DMS79 treated with DMSO at 0.1 percent for 48 hours (cell line): ENCODE results near the gene CNTNAP2.

Experiments
- DNase-seq: peaks from one replicate; lab custom pipeline; 2025; lab: John Stamatoyannopoulos, UW

The CNTNAP2 gene

GRCh38 chr7:148344406-148344805 lies 2227.8 kb downstream of the CNTNAP2 start:
- DNase-seq, result no peak

- no peak for DNase-seq
Measured at GRCh38 chr7:148347981-148348380, 2231.4 kb downstream of the CNTNAP2 start.

GRCh38 chr7:148348466-148348865 lies 2231.9 kb downstream of the CNTNAP2 start:
- DNase-seq, result no peak

GRCh38 chr7:148356303-148356702 lies 2239.7 kb downstream of the CNTNAP2 start:
- no peak for DNase-seq

- DNase-seq, result no peak
Measured at GRCh38 chr7:148362541-148362940, 2245.9 kb downstream of the CNTNAP2 start.

GRCh38 chr7:148367731-148368475 lies 2251.3 kb downstream of the CNTNAP2 start:
- DNase-seq, result no peak

- DNase-seq, result no peak
Measured at GRCh38 chr7:148368562-148368961, 2252.0 kb downstream of the CNTNAP2 start.

GRCh38 chr7:148371280-148371937 lies 2254.8 kb downstream of the CNTNAP2 start:
- no peak for DNase-seq

GRCh38 chr7:148374396-148375259 lies 2258.0 kb downstream of the CNTNAP2 start:
- DNase-seq, result no peak

GRCh38 chr7:148379677-148380076 lies 2263.1 kb downstream of the CNTNAP2 start:
- DNase-seq, result no peak

GRCh38 chr7:148380596-148381419 lies 2264.2 kb downstream of the CNTNAP2 start:
- DNase-seq, result no peak

GRCh38 chr7:148382596-148382995 lies 2266.0 kb downstream of the CNTNAP2 start:
- peak; percentile 18 for DNase-seq

- DNase-seq, result no peak
Measured at GRCh38 chr7:148383651-148384050, 2267.1 kb downstream of the CNTNAP2 start.

GRCh38 chr7:148385009-148385682 lies 2268.5 kb downstream of the CNTNAP2 start:
- no peak for DNase-seq

- DNase-seq, result no peak
Measured at GRCh38 chr7:148390381-148390780, 2273.8 kb downstream of the CNTNAP2 start.

GRCh38 chr7:148391591-148391990 lies 2275.0 kb downstream of the CNTNAP2 start:
- no peak for DNase-seq

GRCh38 chr7:148394582-148394981 lies 2278.0 kb downstream of the CNTNAP2 start:
- no peak for DNase-seq

GRCh38 chr7:148395352-148395811 lies 2278.8 kb downstream of the CNTNAP2 start:
- no peak for DNase-seq

- no peak for DNase-seq
Measured at GRCh38 chr7:148395990-148396716, 2279.6 kb downstream of the CNTNAP2 start.

- no peak for DNase-seq
Measured at GRCh38 chr7:148397056-148397455, 2280.5 kb downstream of the CNTNAP2 start.
